CD4-positive, alpha-beta T cell treated with Interleukin-15 for 4 hours (primary cell): Measurements from ENCODE around the gene SLC30A10.
"Not testable (repeated sequence)": the region's sequence is repeated elsewhere in the genome, so short reads cannot be mapped to it uniquely, and the experiment has no call there.

Experiments
- DNase-seq: peaks from one replicate; pipeline ENCODE4 v3.0.0-alpha.2; 2020; ENCODE audit warnings: low spot score

The SLC30A10 gene

GRCh38 chr1:219927298-219927955 is 930 bp downstream of the SLC30A10 start:
- no peak for DNase-seq

GRCh38 chr1:219926363-219926998 is 1.9 kb downstream of the SLC30A10 start:
- no peak for DNase-seq

GRCh38 chr1:219924342-219924741 is 4.0 kb downstream of the SLC30A10 start:
- no peak for DNase-seq

GRCh38 chr1:219917851-219918466 is 10.4 kb downstream of the SLC30A10 start:
- DNase-seq, result no peak

- no peak for DNase-seq
These were observed 11.1 kb downstream of the SLC30A10 start for GRCh38 chr1:219917281-219917680.

- DNase-seq, result no peak
These were observed 12.1 kb downstream of the SLC30A10 start for GRCh38 chr1:219916257-219916656.

- no peak for DNase-seq
These were observed 15.2 kb downstream of the SLC30A10 start for GRCh38 chr1:219913005-219913770.

- no peak for DNase-seq
These were observed 17.6 kb downstream of the SLC30A10 start for GRCh38 chr1:219910716-219911115.

GRCh38 chr1:219909476-219909875 is 18.9 kb downstream of the SLC30A10 start:
- DNase-seq, result no peak

- DNase-seq, result no peak
These were observed 20.2 kb downstream of the SLC30A10 start for GRCh38 chr1:219908170-219908569.

GRCh38 chr1:219907772-219908070 is 20.6 kb downstream of the SLC30A10 start:
- DNase-seq, result no peak

- no peak for DNase-seq
These were observed 21.2 kb downstream of the SLC30A10 start for GRCh38 chr1:219906924-219907771.

GRCh38 chr1:219906565-219906923 is 21.8 kb downstream of the SLC30A10 start:
- DNase-seq, result not testable (repeated sequence)

- no peak for DNase-seq
These were observed 22.8 kb downstream of the SLC30A10 start for GRCh38 chr1:219905524-219905923.

GRCh38 chr1:219904934-219905333 is 23.4 kb downstream of the SLC30A10 start:
- no peak for DNase-seq

- no peak for DNase-seq
These were observed 24.9 kb downstream of the SLC30A10 start for GRCh38 chr1:219903353-219903871.

GRCh38 chr1:219902951-219903350 is 25.4 kb downstream of the SLC30A10 start:
- DNase-seq, result no peak

- no peak for DNase-seq
These were observed 27.5 kb downstream of the SLC30A10 start for GRCh38 chr1:219900882-219901281.

- no peak for DNase-seq
These were observed 28.2 kb downstream of the SLC30A10 start for GRCh38 chr1:219900201-219900600.

- DNase-seq, result no peak
These were observed 30.0 kb downstream of the SLC30A10 start for GRCh38 chr1:219898375-219898774.

GRCh38 chr1:219897914-219898313 is 30.4 kb downstream of the SLC30A10 start:
- DNase-seq, result no peak

- DNase-seq, result not testable (repeated sequence)
These were observed 36.1 kb downstream of the SLC30A10 start for GRCh38 chr1:219892271-219892670.
